Hematopoietic multipotent progenitor cell treated with erythropoietin and hydrocortisone succinate and interleukin-3 and kit ligand, for 8 days (in vitro differentiated cells): ENCODE results near the gene TLK2.
"Not testable (repeated sequence)": the region's sequence is repeated elsewhere in the genome, so short reads cannot be mapped to it uniquely, and the experiment has no call there.

Experiments used
- DNase-seq: peaks from one replicate; pipeline ENCODE4 v3.0.0-alpha.2; 2015

Gene TLK2

GRCh38 chr17:62605588-62605987 lies 127.0 kb downstream of the TLK2 start:
- no peak for DNase-seq

- DNase-seq = no peak
These were observed 132.7 kb downstream of the TLK2 start for GRCh38 chr17:62611292-62611691.

- DNase-seq = no peak
These were observed 133.1 kb downstream of the TLK2 start for GRCh38 chr17:62611728-62612127.

- not testable (repeated sequence) for DNase-seq
These were observed 133.7 kb downstream of the TLK2 start for GRCh38 chr17:62612289-62612688.

- DNase-seq = not testable (repeated sequence)
These were observed 134.5 kb downstream of the TLK2 start for GRCh38 chr17:62613095-62613494.

- no peak for DNase-seq
These were observed 135.5 kb downstream of the TLK2 start for GRCh38 chr17:62614142-62614541.

- DNase-seq = no peak
These were observed 136.9 kb downstream of the TLK2 start for GRCh38 chr17:62615503-62615902.

- no peak for DNase-seq
These were observed 138.6 kb downstream of the TLK2 start for GRCh38 chr17:62616993-62617893.

GRCh38 chr17:62617894-62618472 lies 139.4 kb downstream of the TLK2 start:
- no peak for DNase-seq

GRCh38 chr17:62618647-62619416 lies 140.2 kb downstream of the TLK2 start:
- DNase-seq = no peak

GRCh38 chr17:62619417-62620155 lies 141.0 kb downstream of the TLK2 start:
- DNase-seq = no peak

- no peak for DNase-seq
These were observed 142.6 kb downstream of the TLK2 start for GRCh38 chr17:62621223-62621622.

GRCh38 chr17:62625184-62625869 lies 146.7 kb downstream of the TLK2 start:
- no peak for DNase-seq

GRCh38 chr17:62625870-62626200 lies 147.2 kb downstream of the TLK2 start:
- no peak for DNase-seq

- no peak for DNase-seq
These were observed 148.1 kb downstream of the TLK2 start for GRCh38 chr17:62626719-62627218.

- DNase-seq = no peak
These were observed 148.7 kb downstream of the TLK2 start, which contains the start of gene MRC2 for GRCh38 chr17:62627219-62627903. Gene MRC2, plus strand, starts transcription at chr17:62627670. Its CDS starts 133 bp downstream, at chr17:62627803.

- DNase-seq = no peak
These were observed 149.4 kb downstream of the TLK2 start for GRCh38 chr17:62627904-62628633.

- no peak for DNase-seq
These were observed 150.4 kb downstream of the TLK2 start for GRCh38 chr17:62628831-62629555.

GRCh38 chr17:62629556-62630364 lies 151.1 kb downstream of the TLK2 start:
- DNase-seq = no peak
